Stimulated activated CD8-positive, alpha-beta memory T cell treated with anti-CD3 and anti-CD28 coated beads, Interleukin-15, amount 100 ng/mL, for 1 hour (primary cell): ENCODE measurements around the gene IRX5.

Source experiments
- DNase-seq: peaks from one replicate; pipeline ENCODE4 v3.0.0-alpha.2; 2020; ENCODE audit warnings: low read depth

IRX5 gene

DNA sequence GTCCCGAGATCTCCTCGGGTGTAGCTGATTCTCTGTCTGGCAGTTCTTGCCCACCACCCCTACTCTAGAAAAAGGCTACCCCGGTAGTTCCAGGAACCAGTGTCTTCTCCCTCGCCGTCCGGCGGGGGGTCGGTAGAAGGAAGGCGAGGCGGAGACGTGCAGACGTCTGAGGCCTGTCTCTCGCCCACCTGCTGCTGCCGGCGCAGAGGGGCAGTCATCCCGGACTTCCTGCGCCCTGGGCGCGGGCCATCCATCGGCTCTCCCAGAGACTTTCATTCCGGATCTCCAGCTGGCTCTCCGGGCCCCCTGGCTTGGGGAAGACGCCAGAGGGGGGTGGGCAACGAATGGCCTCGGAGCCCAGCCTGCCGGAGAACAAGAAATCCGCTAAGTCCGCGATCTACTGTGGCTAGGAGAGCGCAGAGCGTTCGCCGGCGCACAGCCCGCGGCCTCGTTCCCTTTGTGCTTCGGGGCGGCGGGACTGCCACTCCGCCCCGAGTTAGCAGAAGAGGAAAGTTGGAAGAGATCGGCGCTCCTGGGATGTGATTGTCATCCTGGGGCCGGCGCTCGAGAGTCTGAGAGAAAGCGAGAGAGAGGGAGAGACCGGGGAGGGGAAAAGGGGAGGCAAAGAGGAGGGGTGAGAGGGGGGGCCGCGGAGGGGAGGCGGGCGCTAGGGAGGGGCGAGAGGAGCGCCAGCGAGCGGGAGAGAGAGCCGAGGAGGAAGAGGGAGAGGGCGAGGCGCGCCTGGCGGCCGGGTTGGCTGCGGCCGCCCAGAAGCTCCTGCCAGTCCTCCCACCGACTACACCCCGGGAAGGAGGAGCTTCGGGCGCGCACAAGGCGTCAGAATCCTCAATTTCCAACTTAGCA is at the start of gene IRX5:
Gene IRX5 (plus strand): TSS at position 861 of the 864 bp plus-strand sequence. CDS start 334 bp downstream, outside the sequence.
- no peak for DNase-seq

DNA sequence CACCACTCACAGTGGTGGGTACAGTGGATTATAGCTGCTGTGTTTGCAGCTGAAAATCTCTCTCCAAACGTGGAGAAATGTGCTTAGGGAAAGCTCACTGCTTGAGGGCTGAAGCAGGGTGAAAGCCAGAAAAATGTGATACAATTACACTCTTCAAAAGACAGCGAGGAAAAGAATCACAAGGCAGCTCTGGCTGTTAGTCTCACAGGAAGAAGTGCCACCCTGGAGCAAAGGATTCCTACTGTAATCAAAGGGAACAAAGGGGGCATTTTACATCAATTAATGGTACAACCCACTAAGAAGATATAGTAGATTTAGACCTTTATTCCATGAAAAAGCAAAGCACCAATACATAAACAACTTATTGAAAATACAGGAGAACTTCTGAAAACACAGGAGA is 48.1 kb upstream of the IRX5 start:
- no peak for DNase-seq

DNA sequence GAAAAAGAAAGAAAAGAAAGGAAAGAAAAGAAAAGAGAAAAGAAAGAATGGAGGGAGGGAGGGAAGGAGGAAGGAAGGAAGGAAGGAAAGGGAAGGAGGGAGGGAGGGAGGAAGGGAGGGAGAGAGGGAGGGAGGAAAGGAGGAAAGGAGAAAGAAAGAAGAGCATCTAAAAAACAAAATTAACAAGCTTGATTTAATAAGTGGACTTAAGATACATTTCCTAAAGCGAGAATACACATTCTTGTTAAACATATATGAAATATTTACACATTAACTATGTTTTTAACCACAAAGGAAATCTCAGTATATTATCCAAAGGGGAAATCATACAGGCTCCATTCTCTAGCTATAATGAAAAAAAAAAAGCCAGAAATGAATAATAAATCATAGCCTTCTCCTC is 47.3 kb upstream of the IRX5 start:
- no peak for DNase-seq

DNA sequence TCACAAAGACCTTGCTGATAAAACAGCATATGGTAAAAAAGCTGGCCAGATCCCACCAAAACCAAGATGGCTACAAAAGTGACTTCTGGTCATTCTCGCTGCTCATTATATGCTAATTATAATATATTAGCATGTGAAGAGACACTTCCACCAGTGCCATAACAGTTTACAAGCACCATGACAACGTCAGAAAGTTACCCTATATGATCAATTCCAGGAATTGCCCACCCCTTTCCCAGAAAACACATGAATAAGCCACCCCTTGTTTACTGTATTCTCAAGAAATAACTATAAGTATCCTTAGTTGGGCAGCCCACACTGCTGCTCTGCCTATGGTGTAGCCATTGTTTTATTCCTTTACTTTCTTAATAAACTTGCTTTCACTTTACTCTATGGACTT is 44.6 kb upstream of the IRX5 start:
- DNase-seq, result no peak

DNA sequence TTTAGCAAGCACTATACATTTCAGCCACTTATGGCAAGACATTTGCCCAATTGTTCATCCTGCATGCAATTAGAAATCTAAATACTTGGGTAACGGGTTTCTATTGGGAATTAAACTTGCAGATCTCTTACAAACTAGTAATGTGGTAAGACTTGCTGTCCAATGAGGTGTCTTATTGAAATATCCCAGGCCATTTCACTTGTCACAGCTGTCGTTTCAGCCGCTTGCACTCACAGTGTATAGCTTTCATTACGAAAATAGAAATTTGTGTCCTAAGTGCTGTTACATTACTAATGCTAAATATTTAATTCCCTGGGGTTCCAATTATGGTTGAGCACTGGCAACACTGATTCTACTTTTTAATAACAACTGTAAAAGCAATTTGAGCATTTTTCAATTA is 40.3 kb upstream of the IRX5 start:
- no peak for DNase-seq

DNA sequence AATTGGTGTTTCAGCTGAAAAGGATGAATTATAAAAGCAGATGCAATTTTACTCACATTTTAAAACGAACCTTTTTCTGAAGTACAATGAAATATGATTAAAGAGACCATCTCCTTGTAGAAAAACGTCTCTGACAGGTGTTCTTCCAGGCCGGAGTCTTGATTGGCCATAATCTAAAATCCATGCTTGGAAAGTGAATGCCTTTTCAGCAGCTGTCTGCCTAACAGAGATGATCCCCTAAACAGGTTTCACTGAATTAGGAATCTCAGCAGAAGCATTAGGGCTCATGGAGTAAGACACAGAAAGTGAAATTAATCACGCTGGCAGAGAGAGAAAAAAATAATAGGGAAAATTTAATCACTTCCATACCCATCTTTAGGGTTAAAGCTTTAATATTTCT is 39.3 kb upstream of the IRX5 start:
- no peak for DNase-seq

DNA sequence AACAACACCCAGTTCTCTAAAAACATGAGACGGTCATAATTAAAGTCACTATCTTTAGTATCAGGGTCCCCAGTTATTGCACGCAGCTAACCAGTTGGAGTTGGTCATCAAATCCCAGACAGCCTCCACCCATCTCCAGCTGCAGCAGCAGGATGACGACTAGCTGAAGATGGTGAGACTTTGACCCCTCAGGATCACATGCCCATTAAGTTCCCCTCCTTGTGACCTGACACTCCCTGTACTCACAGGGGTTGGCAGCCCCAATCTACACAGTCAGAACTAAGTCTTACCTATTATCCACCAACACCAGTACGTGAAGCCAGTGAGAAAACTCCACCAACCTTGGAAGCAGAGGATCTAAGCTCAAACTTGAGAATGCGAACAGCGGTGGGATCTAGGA is 37.7 kb upstream of the IRX5 start:
- DNase-seq, result no peak

DNA sequence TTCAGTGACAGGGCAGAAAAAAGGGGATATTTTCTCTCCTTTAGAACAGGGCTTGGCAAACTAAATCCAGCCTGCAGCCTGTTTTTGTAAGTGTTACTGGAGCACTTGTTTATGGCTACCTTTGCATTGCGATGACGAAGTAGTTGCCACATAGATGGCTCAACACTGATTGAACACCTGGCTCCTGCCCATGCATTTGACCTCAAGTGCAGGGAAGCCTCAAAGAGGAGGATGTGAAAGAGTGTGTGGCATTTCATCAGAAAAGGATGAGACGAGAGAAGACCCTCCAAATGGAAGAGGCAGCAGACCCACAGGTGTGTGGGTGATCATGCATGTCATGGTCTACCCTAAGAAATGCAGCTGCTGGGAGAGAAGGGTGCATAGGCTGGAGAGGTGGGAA is 32.7 kb upstream of the IRX5 start:
- DNase-seq, result no peak

DNA sequence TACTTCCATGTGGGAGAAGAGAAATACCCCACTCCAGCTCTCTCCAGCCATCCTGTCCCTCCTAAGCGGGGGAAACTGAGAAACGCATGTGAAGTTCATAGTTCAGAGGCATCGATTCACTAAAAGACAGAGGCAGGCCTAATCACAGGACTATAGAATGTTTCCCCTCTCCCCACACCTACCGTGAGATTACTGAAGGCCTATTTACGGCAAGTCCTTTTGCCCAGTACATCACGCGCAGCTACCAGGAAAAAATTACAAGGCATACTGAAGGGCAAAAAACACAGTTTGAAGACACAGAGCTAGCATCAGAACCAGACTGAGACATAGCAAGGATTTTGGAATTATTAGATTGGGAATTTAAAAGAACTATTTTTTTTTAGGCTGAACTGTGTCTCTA is 29.1 kb upstream of the IRX5 start:
- DNase-seq, result no peak

DNA sequence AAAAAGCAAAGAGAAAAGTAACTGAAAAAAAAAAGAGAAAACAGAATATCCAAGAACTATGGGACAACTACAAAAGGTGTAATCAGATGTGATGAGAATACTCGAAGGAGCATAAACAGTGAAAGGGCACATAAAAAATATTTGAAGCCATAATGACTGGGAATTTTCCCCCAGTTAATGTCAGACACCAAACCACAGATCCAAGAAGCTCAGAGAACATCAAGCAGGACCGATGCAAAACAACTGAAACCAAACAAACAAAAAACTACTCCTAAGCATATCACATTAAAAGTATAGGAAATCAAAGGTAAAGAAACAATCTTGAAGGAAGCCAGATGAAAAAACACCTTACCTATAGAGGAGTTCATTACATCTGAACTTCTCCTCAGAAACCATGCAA is 27.6 kb upstream of the IRX5 start:
- DNase-seq, result no peak

DNA sequence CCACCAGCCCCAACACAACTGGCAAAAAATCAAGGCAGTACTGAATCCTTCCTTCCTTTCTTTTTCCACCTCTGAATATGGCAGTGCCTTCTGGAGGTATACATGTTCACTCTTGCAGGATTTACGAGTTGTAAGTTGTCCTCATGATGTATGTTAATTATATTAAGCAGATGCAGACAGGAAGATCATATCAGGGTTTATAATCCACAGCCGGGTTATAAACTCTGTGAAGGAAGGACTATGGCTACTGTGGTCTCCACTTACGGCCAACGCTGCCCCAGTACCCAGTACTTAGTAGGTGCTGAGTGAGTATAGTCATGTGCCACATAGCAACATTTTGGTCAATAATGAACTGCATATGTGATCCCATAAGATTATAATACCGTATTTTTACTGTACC is 19.6 kb upstream of the IRX5 start:
- DNase-seq, result no peak

DNA sequence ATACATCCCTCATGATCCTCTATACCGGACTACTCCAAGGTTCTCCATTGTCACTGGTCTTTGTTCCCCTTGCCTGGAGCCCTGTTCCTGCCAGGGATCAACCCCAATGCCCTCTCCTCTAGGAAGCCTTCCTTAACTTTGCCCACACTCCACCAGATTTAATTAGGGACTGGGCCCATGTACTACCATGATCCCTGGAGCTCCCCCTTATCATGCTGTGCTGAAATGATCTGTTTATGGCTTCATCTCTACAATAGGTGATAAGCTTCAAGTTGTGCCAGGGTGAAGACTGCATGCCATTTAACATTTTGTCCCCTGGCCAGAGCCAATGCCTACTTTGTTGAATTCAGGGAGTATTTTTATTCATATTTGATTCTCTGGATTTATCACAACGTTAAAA is 17.9 kb upstream of the IRX5 start:
- no peak for DNase-seq

DNA sequence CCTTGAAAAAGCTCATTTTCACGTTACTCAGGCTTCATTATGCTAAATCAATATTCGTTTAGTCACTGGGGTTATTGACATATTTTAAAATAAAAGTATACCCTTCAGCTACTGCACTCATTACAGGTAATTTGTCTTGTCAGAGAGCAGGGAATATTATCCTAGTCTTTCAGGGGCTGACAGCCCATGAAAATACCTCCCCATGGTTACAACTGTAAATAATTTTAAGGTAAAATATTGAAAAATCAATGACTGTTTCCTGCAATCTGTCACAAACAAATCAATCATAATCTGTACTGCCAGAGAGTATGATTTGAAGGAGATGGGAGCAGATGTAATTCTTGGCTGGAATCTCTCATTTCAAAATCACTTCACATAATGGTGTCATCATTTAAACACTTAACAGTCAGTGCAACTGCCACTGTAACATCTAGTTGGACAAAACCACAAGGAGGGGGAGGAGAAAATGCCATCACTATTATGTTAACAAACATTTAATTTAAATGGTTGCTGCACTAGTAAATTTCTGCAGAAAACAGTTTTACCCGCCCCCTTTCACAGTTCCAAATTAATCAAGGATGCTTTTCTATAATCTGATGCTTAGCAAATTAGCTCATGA is 9.3 kb upstream of the IRX5 start:
- no peak for DNase-seq

DNA sequence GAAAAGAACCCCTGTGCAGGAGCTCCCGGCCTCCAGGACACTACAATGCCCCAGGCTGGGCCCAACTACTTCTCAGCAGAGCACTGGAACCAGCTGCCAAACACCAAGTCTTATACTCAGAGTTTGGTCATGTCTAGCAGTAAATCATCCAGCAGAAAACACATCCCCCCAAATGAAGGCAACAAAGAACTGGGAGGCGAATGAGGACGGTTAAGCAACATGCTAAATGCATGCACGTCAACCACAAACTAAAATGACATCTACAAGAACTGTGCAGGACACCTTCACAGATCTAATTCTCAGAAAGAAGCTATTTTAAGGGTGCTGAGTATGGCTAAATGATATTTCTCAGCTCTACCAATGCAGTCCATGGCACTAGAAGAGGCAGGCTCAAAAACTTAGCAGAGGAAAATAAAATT is 7.6 kb upstream of the IRX5 start:
- DNase-seq, result no peak

DNA sequence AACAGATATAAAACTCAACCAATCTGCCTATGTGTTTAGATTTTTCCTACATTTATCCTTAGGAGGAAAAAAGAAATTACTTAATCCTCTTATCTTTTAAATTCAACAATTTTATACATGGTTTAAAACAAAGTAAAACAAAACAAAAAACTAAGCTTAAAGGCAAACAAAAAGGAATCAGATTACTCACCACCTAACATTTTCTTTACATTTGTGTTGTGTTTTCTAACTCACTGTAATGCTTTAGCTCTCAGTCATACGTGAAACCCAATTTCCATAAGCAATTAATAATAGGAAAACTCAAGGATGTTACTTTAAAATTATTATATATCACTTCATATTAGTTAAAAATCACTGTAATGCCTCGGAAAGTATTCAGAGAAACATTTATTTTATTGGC is 6.7 kb upstream of the IRX5 start:
- DNase-seq, result no peak

DNA sequence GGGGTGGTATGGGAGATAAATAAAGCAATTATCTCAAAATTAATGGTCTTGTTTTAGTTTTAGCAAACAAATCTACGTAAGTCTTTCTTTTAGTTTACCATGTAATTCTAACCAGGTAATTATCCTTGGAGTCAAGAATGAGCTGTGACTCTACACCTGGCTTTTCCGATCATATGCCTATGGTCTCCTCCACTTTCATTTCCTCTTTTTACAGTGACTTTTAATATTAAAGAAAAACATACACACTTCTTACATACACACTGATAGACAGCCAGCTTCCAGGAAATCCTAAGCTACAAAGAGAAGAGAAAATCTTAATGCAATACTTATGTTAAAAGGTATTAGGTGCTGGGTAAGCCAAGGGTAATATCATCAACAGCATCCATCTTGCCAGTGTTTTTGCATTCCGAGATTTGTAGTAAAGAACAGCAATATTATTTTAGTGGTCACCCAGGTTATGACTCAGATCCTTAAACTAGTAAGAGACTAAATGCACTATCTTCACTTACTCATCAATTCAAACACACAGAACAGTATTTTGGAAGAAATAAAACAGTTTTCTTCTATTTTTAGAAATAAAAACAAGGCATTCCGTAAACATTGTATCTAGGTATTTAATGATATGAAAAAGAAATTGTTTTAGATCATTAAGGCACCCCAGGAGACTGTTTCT is 4.4 kb upstream of the IRX5 start:
- no peak for DNase-seq

DNA sequence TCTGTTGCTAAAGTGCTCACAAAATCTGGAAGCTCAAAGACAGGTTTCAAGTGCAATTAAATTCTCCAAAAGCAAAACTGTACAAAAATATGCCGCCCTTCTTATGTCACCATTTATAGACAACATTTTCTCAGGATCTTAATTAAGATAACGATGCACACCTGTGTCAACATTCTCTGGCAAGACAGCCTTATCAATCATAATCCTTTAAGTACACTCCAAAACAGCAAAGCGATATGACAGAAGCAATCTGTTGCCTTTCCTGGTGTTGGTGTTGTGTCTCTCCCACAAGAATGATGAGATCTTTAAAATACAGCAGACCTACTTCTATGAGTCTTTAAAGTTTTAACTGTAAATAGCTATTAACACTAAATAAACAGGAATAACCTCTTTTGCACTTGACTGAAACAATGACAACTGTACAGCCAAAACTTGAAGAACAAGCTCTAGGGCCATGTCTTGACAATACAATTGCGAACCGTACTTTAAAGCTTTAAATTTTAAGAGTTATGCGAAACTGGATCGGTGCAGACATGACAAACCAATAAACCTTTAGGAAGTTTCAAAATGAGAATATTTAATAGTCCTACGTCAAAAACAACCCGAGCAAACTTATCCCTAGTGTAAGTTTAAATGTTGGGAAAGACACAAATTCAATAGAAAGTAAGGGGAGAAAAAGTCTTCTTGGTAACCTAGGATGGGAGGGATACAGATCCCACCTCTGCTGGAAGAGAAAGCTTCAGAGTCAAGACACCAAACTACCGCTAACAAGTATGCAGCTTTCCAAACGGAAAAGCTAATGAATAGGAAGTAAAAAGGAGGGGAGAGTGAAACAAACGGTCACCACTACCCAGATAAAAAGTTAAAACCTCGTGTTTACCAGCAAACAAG is 3.3 kb upstream of the IRX5 start:
- no peak for DNase-seq

DNA sequence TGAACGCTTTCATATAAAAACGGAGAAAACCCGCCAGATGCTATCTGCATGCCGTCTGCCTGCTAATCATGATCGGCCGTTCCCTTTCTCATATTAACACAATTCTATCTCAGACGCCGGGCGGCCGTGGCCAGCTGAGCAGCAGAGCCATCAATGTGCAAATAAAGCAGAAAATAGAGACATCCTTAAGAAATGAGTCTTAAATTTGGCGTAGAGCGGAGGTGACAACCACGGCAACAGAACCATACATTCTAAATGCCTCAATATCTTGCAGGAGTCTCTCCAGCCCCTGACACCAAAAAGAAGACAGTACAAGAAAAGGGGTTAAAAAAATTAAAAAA is 2.7 kb upstream of the IRX5 start:
- DNase-seq, result no peak

DNA sequence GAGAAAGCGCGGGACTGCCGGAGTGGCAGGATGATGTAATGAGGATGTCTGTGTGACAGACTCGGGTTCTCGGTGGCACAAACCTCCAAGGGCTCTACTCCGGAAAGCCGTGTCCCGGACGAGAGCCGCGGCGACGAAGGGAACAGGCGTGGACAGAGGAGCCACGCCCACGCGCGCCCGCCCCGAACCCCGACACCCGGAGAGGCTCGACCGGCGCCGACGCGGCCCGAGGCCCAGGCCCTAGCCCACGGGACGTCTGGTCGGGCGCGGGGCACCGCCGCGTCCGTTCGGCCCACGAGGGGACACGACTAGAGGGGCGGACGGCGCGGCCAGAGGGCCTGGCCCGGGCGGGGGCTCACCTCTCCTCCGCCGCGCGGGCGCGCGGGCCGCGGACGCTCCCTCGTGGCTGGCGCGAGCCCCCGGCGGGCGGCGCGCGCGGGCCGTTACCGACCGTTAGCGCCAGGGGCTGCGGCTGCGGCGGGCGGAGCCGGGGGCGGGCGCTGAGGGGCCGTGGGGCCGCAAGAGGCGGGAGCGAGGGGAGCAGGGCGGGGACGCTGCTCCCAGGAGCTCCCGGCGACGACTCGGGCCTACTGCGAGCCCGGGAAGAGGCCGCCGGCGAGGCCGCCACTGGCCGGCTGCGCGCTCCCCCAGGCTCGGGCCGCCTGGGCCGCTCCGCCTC is 2.1 kb upstream of the IRX5 start:
- no peak for DNase-seq

DNA sequence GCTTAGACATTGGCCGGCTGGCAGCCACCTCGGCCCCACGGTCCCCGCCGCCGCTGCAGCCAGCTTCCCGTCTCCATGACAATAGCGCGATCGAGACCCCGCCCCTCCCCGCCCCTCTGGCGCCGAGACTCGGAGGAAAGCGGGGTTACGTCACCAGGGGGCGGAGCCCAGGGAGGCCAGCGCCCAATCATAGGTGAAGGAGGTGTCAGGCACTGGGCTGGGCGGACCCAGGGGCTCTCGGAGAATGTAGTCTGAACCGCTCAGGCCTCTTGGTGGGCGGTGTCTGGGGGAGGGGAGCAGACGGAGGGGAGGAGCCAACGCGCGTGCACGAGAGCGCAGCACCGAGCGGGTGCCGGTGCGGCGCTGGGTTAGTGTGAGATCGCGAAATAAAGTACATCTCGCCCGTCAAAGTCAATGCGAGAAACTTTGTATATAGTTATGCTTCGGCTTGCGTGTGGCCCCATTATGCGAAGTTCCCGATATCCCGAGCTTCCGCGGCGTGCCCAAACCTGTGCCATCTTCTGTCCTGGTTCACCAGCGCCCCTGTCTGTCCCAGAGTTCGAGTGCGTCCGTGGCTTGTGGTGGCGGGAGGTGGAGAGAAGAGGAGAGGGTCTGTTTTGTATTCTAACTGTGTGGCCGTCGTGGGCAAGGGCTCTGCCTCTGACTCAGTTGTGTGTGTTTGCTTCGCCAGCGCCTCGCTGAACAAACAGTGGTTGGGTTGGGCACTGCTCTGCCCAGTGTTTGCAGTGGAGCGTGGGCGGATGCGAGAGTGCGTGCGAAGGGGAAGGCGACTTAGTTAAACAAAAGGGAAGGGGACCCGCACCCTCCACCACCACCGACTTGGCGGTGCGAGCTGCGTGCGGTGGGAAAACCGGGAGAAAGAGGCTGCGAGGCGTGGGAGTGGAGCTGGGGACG is 1.3 kb upstream of the IRX5 start:
- peak; percentile 91 for DNase-seq

DNA sequence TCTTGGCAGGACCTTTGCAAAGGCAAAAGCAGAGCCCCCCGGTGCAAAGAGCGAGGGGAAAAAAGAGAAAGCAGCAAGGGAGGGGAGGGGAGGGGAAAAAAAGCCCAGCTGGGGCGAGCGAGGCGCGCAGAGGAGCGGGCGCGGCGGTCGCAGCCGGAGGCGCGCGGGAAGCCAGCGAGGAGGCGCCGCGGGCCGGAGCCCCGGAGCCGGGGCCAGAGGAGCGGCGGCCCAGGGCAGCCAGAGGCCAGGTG is 129 bp downstream of the IRX5 start:
- no peak for DNase-seq
